Stimulated activated naive CD8-positive, alpha-beta T cell treated with anti-CD3 and anti-CD28 coated beads, Interleukin-15, Interleukin-2, amounts not matched to agents 100 ng/mL and 50 ng/mL, for 24 hours (primary cell): ENCODE measurements around the gene RNF138.
"Not testable (repeated sequence)": the region's sequence is repeated elsewhere in the genome, so short reads cannot be mapped to it uniquely, and the experiment has no call there.

Experiments
- H3K27ac Mint-ChIP-seq: one replicate; pipeline ENCODE4 v1.8.0; 2021; ENCODE audit warnings: mild to moderate bottlenecking, mixed read lengths
- H3K27me3 Mint-ChIP-seq: one replicate; pipeline ENCODE4 v1.8.0; 2021; ENCODE audit warnings: mixed read lengths
- H3K36me3 Mint-ChIP-seq: one replicate; pipeline ENCODE4 v1.8.0; 2021; ENCODE audit warnings: low read depth, mixed read lengths
- H3K4me1 Mint-ChIP-seq: one replicate; pipeline ENCODE4 v1.8.0; 2021; ENCODE audit warnings: low read depth, mixed read lengths
- H3K4me3 Mint-ChIP-seq: one replicate; pipeline ENCODE4 v1.8.0; 2021; ENCODE audit warnings: mild to moderate bottlenecking, mixed read lengths
- H3K9me3 Mint-ChIP-seq: one replicate; pipeline ENCODE4 v1.8.0; 2021; ENCODE audit warnings: mixed read lengths

Gene RNF138

GRCh38 chr18:32090831-32091230 lies 843 bp upstream of the RNF138 start:
- H3K4me1 Mint-ChIP-seq: peaks cover 42% of the 10 kb centered on the region
- H3K36me3 Mint-ChIP-seq: peaks cover 32% of the 10 kb centered on the region
- H3K9me3 Mint-ChIP-seq, H3K27ac Mint-ChIP-seq, H3K27me3 Mint-ChIP-seq, H3K4me3 Mint-ChIP-seq: not testable (repeated sequence)

- H3K4me1 Mint-ChIP-seq: peaks cover 43% of the 10 kb centered on the region
- no peaks in the 10 kb centered on the region for H3K9me3 Mint-ChIP-seq
- peaks cover 37% of the 10 kb centered on the region for H3K36me3 Mint-ChIP-seq
- peak overlapping the region; percentile 96 for H3K4me3 Mint-ChIP-seq
- peak overlapping the region; percentile 93 for H3K27ac Mint-ChIP-seq
- H3K27me3 Mint-ChIP-seq: no peaks in the 10 kb centered on the region
These were observed 350 bp upstream of the RNF138 start for GRCh38 chr18:32091325-32091723.

GRCh38 chr18:32092422-32093101 lies 888 bp downstream of the RNF138 start:
- Mint-ChIP-seq H3K4me1 (peaks cover 43% of the 10 kb centered on the region), H3K27me3 (no peaks in the 10 kb centered on the region), H3K27ac (peak overlapping the region; percentile 97), H3K36me3 (peaks cover 45% of the 10 kb centered on the region), H3K4me3 (peak overlapping the region; percentile 96), H3K9me3 (no peaks in the 10 kb centered on the region)

- Mint-ChIP-seq H3K4me3 (peak overlapping the region; percentile 96), H3K27me3 (no peaks in the 10 kb centered on the region), H3K4me1 (peaks cover 48% of the 10 kb centered on the region), H3K27ac (peak overlapping the region; percentile 91), H3K36me3 (peaks cover 45% of the 10 kb centered on the region), H3K9me3 (no peaks in the 10 kb centered on the region)
These were observed 1.4 kb downstream of the RNF138 start for GRCh38 chr18:32093102-32093511.

GRCh38 chr18:32093523-32093922 lies 1.8 kb downstream of the RNF138 start:
- H3K4me3 Mint-ChIP-seq: peak overlapping the region; percentile 96
- no peaks in the 10 kb centered on the region for H3K9me3 Mint-ChIP-seq
- H3K27me3 Mint-ChIP-seq: no peaks in the 10 kb centered on the region
- H3K36me3 Mint-ChIP-seq: peaks cover 45% of the 10 kb centered on the region
- H3K4me1 Mint-ChIP-seq: peaks cover 48% of the 10 kb centered on the region
- peak overlapping the region; percentile 91 for H3K27ac Mint-ChIP-seq

DNA sequence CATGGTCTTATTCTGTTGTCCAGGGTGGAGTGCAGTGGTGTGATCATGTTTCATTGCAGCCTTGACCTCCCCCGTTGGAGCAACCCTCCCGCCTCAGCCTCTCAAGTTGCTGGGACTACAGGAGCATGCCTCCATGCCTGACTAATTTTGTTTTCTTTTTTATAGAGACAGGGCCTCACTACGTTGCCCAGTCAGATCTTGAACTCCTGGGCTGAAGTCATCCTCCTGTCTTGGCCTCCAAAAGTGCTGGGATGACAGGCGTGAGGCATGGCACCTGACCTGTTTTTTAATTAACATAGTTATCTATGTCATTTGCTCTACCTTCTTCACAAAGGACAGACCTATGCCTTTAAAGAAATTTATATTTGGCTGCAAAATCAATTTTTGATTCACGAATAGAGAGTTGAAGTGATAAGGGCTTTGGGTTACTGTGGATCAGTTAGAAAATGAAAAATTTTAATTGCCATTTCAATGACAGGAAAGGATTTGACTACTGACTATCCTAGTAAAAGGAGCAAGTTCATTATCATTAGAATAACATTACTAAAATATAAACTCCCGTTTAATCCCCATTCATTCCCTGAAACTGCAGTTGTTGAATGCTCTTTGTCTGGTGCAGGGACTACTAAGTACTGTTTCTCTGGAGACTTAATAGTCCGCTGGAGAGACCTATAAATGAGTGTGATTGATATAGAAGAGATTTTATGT lies 3.7 kb downstream of the RNF138 start:
- Mint-ChIP-seq H3K27me3 (no peaks in the 10 kb centered on the region), H3K4me3 (peak overlapping the region; percentile 96), H3K9me3 (no peaks in the 10 kb centered on the region), H3K4me1 (peaks cover 60% of the 10 kb centered on the region), H3K36me3 (peaks cover 57% of the 10 kb centered on the region), H3K27ac (peak overlapping the region; percentile 95)

DNA sequence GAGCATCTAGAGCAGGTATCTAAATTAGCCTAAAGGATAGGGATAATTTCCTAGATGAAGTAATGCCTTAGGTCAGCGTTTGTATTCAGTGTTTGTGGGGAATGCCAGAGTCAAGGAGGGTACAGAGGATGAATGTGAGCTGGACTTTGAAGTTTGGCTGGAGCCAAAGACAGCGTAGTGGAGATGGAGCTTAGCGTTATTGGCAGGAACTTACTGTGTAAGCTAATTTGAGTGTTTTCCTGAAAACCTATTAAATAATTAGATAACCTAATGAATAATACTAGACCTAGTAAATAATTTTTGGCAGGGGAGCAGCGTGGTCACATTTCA lies 4.2 kb downstream of the RNF138 start:
- Mint-ChIP-seq H3K4me3 (peak overlapping the region; percentile 96), H3K4me1 (peaks cover 62% of the 10 kb centered on the region), H3K27ac (peak overlapping the region; percentile 95), H3K36me3 (peaks cover 59% of the 10 kb centered on the region), H3K9me3 (no peaks in the 10 kb centered on the region), H3K27me3 (no peaks in the 10 kb centered on the region)

DNA sequence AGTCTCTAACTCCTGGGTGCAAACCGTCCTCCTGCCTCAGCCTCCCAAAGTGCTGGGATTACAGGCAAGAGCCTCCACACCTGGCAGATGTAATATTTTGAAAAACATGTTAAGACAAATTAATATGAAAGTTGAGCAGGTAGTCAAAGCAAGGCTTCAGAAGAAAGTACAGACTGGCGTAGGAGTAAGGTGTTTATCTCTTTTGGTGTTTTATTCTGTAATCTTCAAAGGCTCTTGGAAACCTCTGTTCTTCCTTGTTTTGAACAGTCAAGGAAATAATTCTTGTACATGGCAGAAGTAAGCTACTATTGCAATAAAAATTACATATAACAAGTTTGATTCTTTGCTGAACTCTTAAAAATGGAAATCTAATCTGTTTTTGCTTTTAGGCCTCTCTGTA lies 5.3 kb downstream of the RNF138 start:
- Mint-ChIP-seq H3K9me3 (no peaks in the 10 kb centered on the region), H3K4me3 (peak overlapping the region; percentile 96), H3K4me1 (peaks cover 60% of the 10 kb centered on the region), H3K27me3 (no peaks in the 10 kb centered on the region), H3K36me3 (peaks cover 65% of the 10 kb centered on the region), H3K27ac (peak overlapping the region; percentile 95)

DNA sequence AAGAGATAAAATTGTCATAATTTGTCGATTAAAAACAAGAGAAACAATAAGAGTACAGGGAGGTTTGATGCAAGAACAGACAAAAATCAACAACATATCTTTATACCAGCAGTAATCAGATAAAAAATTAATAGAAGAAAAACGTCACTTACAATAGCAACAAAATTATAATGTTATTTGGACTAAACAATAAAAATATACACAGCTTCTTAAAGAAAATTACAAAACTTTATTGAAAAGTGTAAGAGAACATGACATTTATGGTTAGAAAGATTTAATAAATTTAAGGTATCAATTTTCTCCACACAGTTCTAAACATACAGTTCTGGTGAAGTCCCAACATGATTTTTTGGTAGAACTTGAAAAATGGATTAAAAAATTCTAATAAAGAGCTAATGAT lies 12.8 kb downstream of the RNF138 start:
- Mint-ChIP-seq H3K9me3 (no peaks in the 10 kb centered on the region), H3K36me3 (peaks cover 50% of the 10 kb centered on the region), H3K27ac (peak overlapping the region; percentile 63), H3K4me1 (peaks cover 45% of the 10 kb centered on the region), H3K27me3 (no peaks in the 10 kb centered on the region), H3K4me3 (no peak overlapping the region)

- Mint-ChIP-seq H3K4me3 (no peak overlapping the region), H3K4me1 (peaks cover 60% of the 10 kb centered on the region), H3K27ac (no peak overlapping the region), H3K36me3 (peaks cover 60% of the 10 kb centered on the region), H3K27me3 (no peaks in the 10 kb centered on the region), H3K9me3 (no peaks in the 10 kb centered on the region)
These were observed 18.3 kb downstream of the RNF138 start for GRCh38 chr18:32110005-32110404.

DNA sequence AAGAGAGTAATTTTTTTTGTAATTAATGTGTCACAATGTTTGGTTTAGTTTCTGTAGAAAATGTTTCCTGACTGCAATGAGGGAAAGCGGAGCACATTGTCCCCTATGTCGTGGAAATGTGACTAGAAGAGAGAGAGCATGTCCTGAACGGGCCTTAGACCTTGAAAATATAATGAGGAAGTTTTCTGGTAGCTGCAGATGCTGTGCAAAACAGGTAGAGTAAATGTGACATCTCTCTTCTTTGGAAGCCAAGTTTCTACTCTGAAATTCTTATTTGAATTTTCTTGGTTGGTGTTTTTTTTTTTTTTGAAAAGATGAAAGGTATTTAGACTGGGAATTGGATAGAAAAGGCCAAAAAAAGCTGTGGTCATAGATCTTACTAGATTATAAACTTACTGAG lies 20.0 kb downstream of the RNF138 start:
- peaks cover 62% of the 10 kb centered on the region for H3K36me3 Mint-ChIP-seq
- no peak overlapping the region for H3K4me3 Mint-ChIP-seq
- peaks cover 45% of the 10 kb centered on the region for H3K4me1 Mint-ChIP-seq
- peak overlapping the region; percentile 71 for H3K27ac Mint-ChIP-seq
- no peaks in the 10 kb centered on the region for H3K27me3 Mint-ChIP-seq
- H3K9me3 Mint-ChIP-seq: no peaks in the 10 kb centered on the region

- Mint-ChIP-seq H3K27ac (no peak overlapping the region), H3K36me3 (peaks cover 72% of the 10 kb centered on the region), H3K9me3 (no peaks in the 10 kb centered on the region), H3K4me3 (no peak overlapping the region), H3K4me1 (peaks cover 46% of the 10 kb centered on the region), H3K27me3 (no peaks in the 10 kb centered on the region)
These were observed 21.2 kb downstream of the RNF138 start for GRCh38 chr18:32112826-32113225.

GRCh38 chr18:32114293-32114942 lies 22.7 kb downstream of the RNF138 start:
- Mint-ChIP-seq H3K4me3 (no peak overlapping the region), H3K4me1 (peaks cover 42% of the 10 kb centered on the region)

DNA sequence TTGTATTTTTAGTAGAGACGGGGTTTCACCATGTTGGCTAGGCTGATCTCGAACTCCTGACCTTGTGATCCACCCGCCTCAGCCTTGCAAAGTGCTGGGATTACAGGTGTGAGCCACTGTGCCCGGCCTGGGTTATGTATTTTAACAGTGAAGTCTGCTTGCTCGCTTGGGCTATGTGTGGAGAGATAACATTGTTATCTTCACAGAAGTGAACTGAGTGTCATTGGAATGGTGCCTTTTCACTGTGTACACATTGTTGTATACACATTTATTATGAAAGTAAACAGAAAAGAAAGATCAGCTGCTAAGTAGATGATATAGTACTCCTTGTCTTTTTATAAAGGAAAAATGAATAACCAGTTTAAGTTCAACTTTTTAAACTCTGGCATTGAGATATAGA lies 30.4 kb downstream of the RNF138 start:
- H3K4me1 Mint-ChIP-seq: peaks cover 13% of the 10 kb centered on the region
- no peaks in the 10 kb centered on the region for H3K9me3 Mint-ChIP-seq
- peaks cover 72% of the 10 kb centered on the region for H3K36me3 Mint-ChIP-seq
- H3K27me3 Mint-ChIP-seq: no peaks in the 10 kb centered on the region
- H3K27ac Mint-ChIP-seq: no peak overlapping the region
- no peak overlapping the region for H3K4me3 Mint-ChIP-seq

More at GRCh38 chr18:32114293-32114942, 22.7 kb downstream of the RNF138 start:
- no peaks in the 10 kb centered on the region for H3K9me3 Mint-ChIP-seq
- no peak overlapping the region for H3K27ac Mint-ChIP-seq
- no peaks in the 10 kb centered on the region for H3K27me3 Mint-ChIP-seq
- peaks cover 70% of the 10 kb centered on the region for H3K36me3 Mint-ChIP-seq

DNA sequence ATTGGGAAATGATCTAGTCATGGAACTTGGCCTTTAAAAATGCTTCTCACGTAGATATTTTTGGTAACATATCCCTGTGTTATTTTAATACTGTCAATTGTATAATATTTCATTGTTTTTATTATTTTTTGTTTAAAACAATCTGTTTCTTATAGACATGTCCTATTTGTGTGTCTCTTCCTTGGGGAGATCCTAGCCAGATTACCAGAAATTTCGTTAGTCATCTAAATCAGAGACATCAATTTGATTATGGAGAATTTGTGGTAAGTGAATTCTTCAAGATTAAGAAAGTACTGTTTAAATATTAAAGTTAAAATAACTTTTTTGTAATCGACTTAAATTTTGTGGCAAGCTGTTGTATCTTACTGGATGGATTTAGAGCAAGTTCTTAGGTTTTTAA lies 34.9 kb downstream of the RNF138 start:
- H3K9me3 Mint-ChIP-seq: no peaks in the 10 kb centered on the region
- H3K27me3 Mint-ChIP-seq: no peaks in the 10 kb centered on the region
- peaks cover 58% of the 10 kb centered on the region for H3K36me3 Mint-ChIP-seq
- no peak overlapping the region for H3K27ac Mint-ChIP-seq
- no peak overlapping the region for H3K4me3 Mint-ChIP-seq
- peaks cover 3% of the 10 kb centered on the region for H3K4me1 Mint-ChIP-seq
